ENCODE data around the gene SPTBN1. TPM values are rescaled to one million over a fixed set of nuclear protein-coding genes. Genes with fewer than 3 reads are reported as not detected.

Gene SPTBN1
- polyA plus RNA-seq, 2 of the 4 experiments (the other 2 are of a cell fraction), result 105 to 126 TPM

DNA sequence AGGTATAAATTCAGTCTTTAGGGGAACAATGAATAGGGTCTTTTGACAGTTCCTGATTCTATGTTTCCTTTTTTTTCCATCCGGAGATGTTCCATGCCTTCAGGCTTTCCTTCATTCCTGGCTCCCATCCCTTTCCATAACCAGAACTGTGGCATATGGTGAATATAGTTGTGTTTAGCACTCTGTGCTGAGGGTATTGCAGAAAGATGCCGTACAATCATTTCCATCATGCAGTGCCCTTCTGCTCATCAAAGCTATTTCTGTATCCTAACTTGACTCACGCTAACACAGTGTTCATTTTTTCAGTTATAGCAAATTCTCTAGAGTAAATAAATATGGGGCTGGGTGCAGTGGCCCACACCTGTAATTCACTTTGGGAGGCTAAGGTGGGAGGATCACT lies 135.4 kb downstream of the SPTBN1 start (continued):
- TF ChIP-seq CHD4 (IDR thresholded peaks at IDR 0.05; ENCODE audit: borderline replicate concordance), result no peak

- Histone ChIP-seq H3K4me3 (no peak overlapping the region), H3K4me1 (peaks cover 67% of the 10 kb centered on the region), H3K9me3 (no peaks in the 10 kb centered on the region), H3K4me2 (no peak overlapping the region), H3K27ac (no peak overlapping the region)
- DNase-seq (ENCODE audit: low read depth in 1 of 2, low spot score in 1 of 2), result no peak
- ChIA-PET CTCF (interaction anchor here (1.0 to 3.0 kb wide), 7 partner anchors 10 to 64 kb away, joined by 3 to 11 read pairs (median 3); no protein-coding TSS in a partner anchor), POLR2A (no interaction called here)
- WGBS (ENCODE audit: missing lambda C conversion rate), result 87% methylated on average over 4 of the region's 4 CpGs
- ATAC-seq, result no peak
- TF ChIP-seq KDM5A (IDR thresholded peaks at IDR 0.05) (no peak), KDM1A (IDR thresholded peaks at IDR 0.05; ENCODE audit: low read depth) (no peak), CEBPB (IDR thresholded peaks at IDR 0.05) (no peak), ZFP36 (IDR thresholded peaks at IDR 0.05; ENCODE audit: borderline replicate concordance, partially characterized antibody) (no peak), GATA3 (IDR thresholded peaks at IDR 0.05; ENCODE audit: borderline replicate concordance) (no peak), EHF (CRISPR knock-in tag; IDR thresholded peaks at IDR 0.05) (no peak), PBX3 (IDR thresholded peaks at IDR 0.05) (no peak), USF2 (IDR thresholded peaks at IDR 0.05) (no peak), TFCP2L1 (CRISPR knock-in tag; IDR thresholded peaks at IDR 0.05) (no peak), FOSB (CRISPR knock-in tag; IDR thresholded peaks at IDR 0.05) (no peak), MAFK (IDR thresholded peaks at IDR 0.05; ENCODE audit: partially characterized antibody) (no peak), MAZ (IDR thresholded peaks at IDR 0.05; ENCODE audit: borderline replicate concordance, low read depth, low read length) (no peak)
- TF ChIP-seq, protein P1, sequence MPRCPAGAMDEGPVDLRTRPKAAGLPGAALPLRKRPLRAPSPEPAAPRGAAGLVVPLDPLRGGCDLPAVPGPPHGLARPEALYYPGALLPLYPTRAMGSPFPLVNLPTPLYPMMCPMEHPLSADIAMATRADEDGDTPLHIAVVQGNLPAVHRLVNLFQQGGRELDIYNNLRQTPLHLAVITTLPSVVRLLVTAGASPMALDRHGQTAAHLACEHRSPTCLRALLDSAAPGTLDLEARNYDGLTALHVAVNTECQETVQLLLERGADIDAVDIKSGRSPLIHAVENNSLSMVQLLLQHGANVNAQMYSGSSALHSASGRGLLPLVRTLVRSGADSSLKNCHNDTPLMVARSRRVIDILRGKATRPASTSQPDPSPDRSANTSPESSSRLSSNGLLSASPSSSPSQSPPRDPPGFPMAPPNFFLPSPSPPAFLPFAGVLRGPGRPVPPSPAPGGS (IDR thresholded peaks at IDR 0.05), result no peak
- no peak for FAIRE-seq
Observed at GRCh38 chr2:54593249-54593648, 137.1 kb downstream of the SPTBN1 start.

GRCh38 chr2:54594048-54594447 lies 137.9 kb downstream of the SPTBN1 start:
- Histone ChIP-seq H3K4me2 (no peak overlapping the region), H3K4me1 (peaks cover 67% of the 10 kb centered on the region), H3K4me3 (no peak overlapping the region), H3K9me3 (no peaks in the 10 kb centered on the region), H3K27ac (no peak overlapping the region)
- no peak for DNase-seq (ENCODE audit: low read depth in 1 of 2, low spot score in 1 of 2)
- FAIRE-seq, result no peak
- ChIA-PET CTCF (interaction anchor here (1.1 to 3.0 kb wide), 4 partner anchors 10 to 432 kb away, joined by 3 to 11 read pairs (median 4); no protein-coding TSS in a partner anchor), POLR2A (no interaction called here)
- no peak for TF ChIP-seq NR3C1 (IDR thresholded peaks at IDR 0.05)
- no peak for TF ChIP-seq NFE2L2 (conservative IDR thresholded peaks at IDR 0.05; ENCODE audit: low read length)
- TF ChIP-seq TP53 (CRISPR knock-in tag; IDR thresholded peaks at IDR 0.05), result no peak
- no peak for TF ChIP-seq MAZ (IDR thresholded peaks at IDR 0.05; ENCODE audit: borderline replicate concordance, low read depth, low read length)
- no peak for TF ChIP-seq ZSCAN20 (CRISPR knock-in tag; IDR thresholded peaks at IDR 0.05)
- TF ChIP-seq RARB (CRISPR knock-in tag; IDR thresholded peaks at IDR 0.05), result no peak
- TF ChIP-seq FOXS1 (CRISPR knock-in tag; IDR thresholded peaks at IDR 0.05), result no peak
- TF ChIP-seq REST (IDR thresholded peaks at IDR 0.05), result no peak
- no peak for TF ChIP-seq BHLHE40 (IDR thresholded peaks at IDR 0.05; ENCODE audit: low read depth, low read length)
- no peak for TF ChIP-seq EP300 (IDR thresholded peaks at IDR 0.05)
- TF ChIP-seq E2F6 (IDR thresholded peaks at IDR 0.05; ENCODE audit: borderline replicate concordance, low read depth), result no peak
- ATAC-seq, result no peak
- WGBS (ENCODE audit: missing lambda C conversion rate), result 76% methylated on average over 4 of the region's 4 CpGs
